Neural progenitor cell (in vitro differentiated cells): ENCODE results near the gene CEP131. TPM values are rescaled to one million over a fixed set of nuclear protein-coding genes. Genes with fewer than 3 reads are reported as not detected.
A peak's percentile ranks its signal among the peaks of the same experiment; 100 is the strongest.
"Not testable (repeated sequence)": the region's sequence is repeated elsewhere in the genome, so short reads cannot be mapped to it uniquely, and the experiment has no call there.

ENCODE experiments used
- DNase-seq: peaks from one replicate; pipeline ENCODE4 v3.0.0-alpha.2; 2016; ENCODE audit warnings: low spot score
- H2AFZ ChIP-seq: fragments of 200-600 bp; sonication (generic); replicated peaks from 2 replicates; pipeline ENCODE4 v1.6.1; 2016; ENCODE audit warnings: antibody characterized with exemption
- H3F3A ChIP-seq: fragments of 200-600 bp; sonication (generic); 2 replicates; pipeline ENCODE4 v1.6.1; 2016; ENCODE audit warnings: antibody characterized with exemption, low read depth
- H3K27ac ChIP-seq: fragments of 200-600 bp; sonication (generic); 2 replicates; pipeline ENCODE4 v1.5.1; 2016; ENCODE audit warnings: mild to moderate bottlenecking
- H3K27me3 ChIP-seq: fragments of 200-600 bp; sonication (generic); 2 replicates; pipeline ENCODE4 v1.6.1; 2016; ENCODE audit warnings: mild to moderate bottlenecking, moderate library complexity
- H3K36me3 ChIP-seq: fragments of 200-600 bp; sonication (generic); 2 replicates; pipeline ENCODE4 v1.5.1; 2016
- H3K4me1 ChIP-seq: fragments of 200-600 bp; sonication (generic); 2 replicates; pipeline ENCODE4 v1.6.1; 2016; ENCODE audit warnings: mixed run types
- H3K4me2 ChIP-seq: fragments of 200-600 bp; sonication (generic); 2 replicates; pipeline ENCODE4 v1.6.1; 2016
- H3K4me3 ChIP-seq: fragments of 200-600 bp; sonication (generic); 2 replicates; pipeline ENCODE4 v1.5.1; 2016
- H3K79me2 ChIP-seq: fragments of 200-600 bp; sonication (generic); 2 replicates; pipeline ENCODE4 v1.6.1; 2016; ENCODE audit warnings: low read depth
- H3K9ac ChIP-seq: fragments of 200-600 bp; sonication (generic); 2 replicates; pipeline ENCODE4 v1.6.1; 2016
- H3K9me3 ChIP-seq: fragments of 200-600 bp; sonication (generic); 2 replicates; pipeline ENCODE4 v1.5.1; 2016; ENCODE audit warnings: low read depth
- H4K20me1 ChIP-seq: fragments of 200-600 bp; sonication (generic); 2 replicates; pipeline ENCODE4 v1.6.1; 2016; ENCODE audit warnings: low read depth
- H3K27ac Mint-ChIP-seq: 3 replicates; pipeline ENCODE4 v1.8.0; 2021; ENCODE audit warnings: mixed read lengths
- H3K27me3 Mint-ChIP-seq: 2 replicates; pipeline ENCODE4 v1.8.0; 2022; ENCODE audit warnings: low read depth, mild to moderate bottlenecking, inconsistent platforms, moderate library complexity, mixed read lengths; ENCODE audit not compliant: insufficient read depth
- H3K36me3 Mint-ChIP-seq: 3 replicates; pipeline ENCODE4 v1.8.0; 2021; ENCODE audit warnings: mixed read lengths
- H3K4me1 Mint-ChIP-seq: 3 replicates; pipeline ENCODE4 v1.8.0; 2021; ENCODE audit warnings: mixed read lengths
- H3K4me3 Mint-ChIP-seq: 3 replicates; pipeline ENCODE4 v1.8.0; 2021; ENCODE audit warnings: mild to moderate bottlenecking, moderate library complexity, mixed read lengths
- H3K9me3 Mint-ChIP-seq: 3 replicates; pipeline ENCODE4 v1.8.0; 2020; ENCODE audit warnings: mixed read lengths
- CTCF ChIP-seq: fragments of 200-600 bp; sonication (generic); IDR thresholded peaks from 2 replicates; pipeline ENCODE4 v1.5.1; 2017; ENCODE audit warnings: antibody characterized with exemption, mild to moderate bottlenecking
- EZH2 ChIP-seq: fragments of 200-600 bp; sonication (generic); IDR thresholded peaks from 2 replicates; pipeline ENCODE4 v1.6.1; 2017; ENCODE audit warnings: antibody characterized with exemption, mild to moderate bottlenecking, moderate library complexity
- EZH2phosphoT487 ChIP-seq: fragments of 200-600 bp; sonication (generic); IDR thresholded peaks from 2 replicates; pipeline ENCODE4 v1.6.1; 2017; ENCODE audit warnings: antibody characterized with exemption
- total RNA-seq: library from RNA; depleted of rRNA; stranded (reverse); fragments of >200 nt; gene quantifications from 2 replicates; pipeline ENCODE4 v1.2.3, GENCODE V29; 2015; ENCODE audit warnings: low replicate concordance

Gene CEP131
- total RNA-seq, 1 donor from 2014 or later = 7.7 TPM

GRCh38 chr17:81148986-81149533 lies 73.7 kb downstream of the CEP131 start:
- no peak overlapping the region for H3K27ac Mint-ChIP-seq
- no peaks in the 10 kb centered on the region for H3K79me2 ChIP-seq

GRCh38 chr17:81148571-81148970 lies 74.2 kb downstream of the CEP131 start:
- Mint-ChIP-seq H3K36me3 (peaks cover 1% of the 10 kb centered on the region), H3K27ac (peak overlapping the region; percentile 65), H3K4me3 (no peak overlapping the region), H3K4me1 (peaks cover 4% of the 10 kb centered on the region), H3K27me3 (no peaks in the 10 kb centered on the region), H3K9me3 (no peaks in the 10 kb centered on the region)
- Histone ChIP-seq H3K9ac (no peak overlapping the region), H3K36me3 (no peaks in the 10 kb centered on the region), H3K27me3 (no peaks in the 10 kb centered on the region), H3K4me1 (no peaks in the 10 kb centered on the region), H3K4me2 (no peak overlapping the region), H3F3A (no peaks in the 10 kb centered on the region), H4K20me1 (no peaks in the 10 kb centered on the region), H3K9me3 (no peaks in the 10 kb centered on the region), H2AFZ (no peak overlapping the region), H3K27ac (no peak overlapping the region), H3K4me3 (no peak overlapping the region), H3K79me2 (no peaks in the 10 kb centered on the region)
- DNase-seq = no peak
- TF ChIP-seq CTCF (no peak), EZH2 (no peak), EZH2phosphoT487 (no peak)

More at GRCh38 chr17:81148986-81149533, 73.7 kb downstream of the CEP131 start:
- Mint-ChIP-seq H3K9me3 (no peaks in the 10 kb centered on the region), H3K27me3 (no peaks in the 10 kb centered on the region), H3K4me3 (no peak overlapping the region), H3K4me1 (peaks cover 4% of the 10 kb centered on the region), H3K36me3 (peaks cover 1% of the 10 kb centered on the region)
- no peaks in the 10 kb centered on the region for H3F3A ChIP-seq
- H3K27me3 ChIP-seq = no peaks in the 10 kb centered on the region
- no peak overlapping the region for H3K4me3 ChIP-seq
- no peaks in the 10 kb centered on the region for H3K4me1 ChIP-seq
- no peak overlapping the region for H3K9ac ChIP-seq
- no peak overlapping the region for H3K4me2 ChIP-seq
- H3K36me3 ChIP-seq = no peaks in the 10 kb centered on the region
- H3K27ac ChIP-seq = no peak overlapping the region
- DNase-seq = no peak
- no peaks in the 10 kb centered on the region for H4K20me1 ChIP-seq
- TF ChIP-seq EZH2phosphoT487 (no peak), EZH2 (no peak), CTCF (no peak)
- H3K9me3 ChIP-seq = no peaks in the 10 kb centered on the region
- H2AFZ ChIP-seq = no peak overlapping the region

DNA sequence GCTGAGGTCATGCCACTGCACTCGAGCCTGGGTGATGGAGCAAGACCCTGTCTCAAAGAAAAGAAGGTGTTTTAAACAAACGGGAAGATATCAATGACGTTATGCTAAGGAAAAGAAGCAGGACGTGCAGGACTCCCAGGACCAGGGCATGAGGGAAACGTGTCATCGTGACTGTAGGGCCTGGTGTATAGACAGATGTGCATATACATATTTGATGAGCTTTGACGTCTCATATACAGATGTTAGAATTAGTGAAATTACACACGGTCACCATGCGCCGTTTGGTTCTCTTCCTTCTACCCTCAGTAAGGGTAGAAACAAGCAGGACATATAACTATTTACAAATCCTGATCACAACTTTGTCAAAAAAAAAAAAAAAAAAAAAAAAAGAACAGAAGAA lies 75.1 kb downstream of the CEP131 start:
- Histone ChIP-seq H3K4me1 (no peaks in the 10 kb centered on the region), H3K36me3 (no peaks in the 10 kb centered on the region), H3K79me2 (no peaks in the 10 kb centered on the region), H3K27me3 (no peaks in the 10 kb centered on the region), H3K9me3 (no peaks in the 10 kb centered on the region), H4K20me1 (no peaks in the 10 kb centered on the region), H3F3A (no peaks in the 10 kb centered on the region), H3K9ac (no peak overlapping the region), H2AFZ (no peak overlapping the region), H3K4me2 (no peak overlapping the region), H3K4me3 (no peak overlapping the region), H3K27ac (no peak overlapping the region)
- no peak overlapping the region for H3K4me3 Mint-ChIP-seq
- no peaks in the 10 kb centered on the region for H3K27me3 Mint-ChIP-seq
- H3K27ac Mint-ChIP-seq = no peak overlapping the region
- TF ChIP-seq EZH2 (no peak), EZH2phosphoT487 (no peak), CTCF (no peak)
- no peaks in the 10 kb centered on the region for H3K9me3 Mint-ChIP-seq
- H3K4me1 Mint-ChIP-seq = peaks cover 6% of the 10 kb centered on the region
- no peaks in the 10 kb centered on the region for H3K36me3 Mint-ChIP-seq
- no peak for DNase-seq

DNA sequence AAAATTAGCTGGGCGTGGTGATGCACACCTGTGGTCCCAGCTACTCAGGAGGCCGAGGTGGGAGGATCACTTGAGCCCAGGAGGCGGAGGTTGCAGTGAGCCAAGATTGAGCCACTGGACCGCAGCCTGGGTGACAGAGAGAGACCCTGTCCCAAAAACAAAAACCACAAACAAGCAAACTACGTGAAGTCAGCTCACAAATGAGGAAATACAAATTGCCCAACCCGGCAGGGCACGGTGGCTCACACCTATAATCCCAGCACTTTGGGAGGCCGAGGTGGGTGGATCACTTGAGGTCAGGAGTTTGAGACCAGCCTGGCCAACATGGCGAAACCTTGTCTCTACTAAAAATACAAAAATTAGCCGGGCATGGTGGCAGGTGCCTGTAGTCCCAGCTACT lies 76.6 kb downstream of the CEP131 start:
- H3K4me3 ChIP-seq, H3K9me3 Mint-ChIP-seq, H3K27ac ChIP-seq, H3K27ac Mint-ChIP-seq, DNase-seq, H3K9ac ChIP-seq, H3K9me3 ChIP-seq, H3K4me1 Mint-ChIP-seq, H3K79me2 ChIP-seq, H3K4me1 ChIP-seq, H3K27me3 Mint-ChIP-seq, H3K36me3 Mint-ChIP-seq, H3K4me2 ChIP-seq, H3K27me3 ChIP-seq, H3F3A ChIP-seq, H3K36me3 ChIP-seq, H3K4me3 Mint-ChIP-seq, H4K20me1 ChIP-seq, H2AFZ ChIP-seq: not testable (repeated sequence)
